GM23248 (cell line): ENCODE data around the gene IL6R. TPM values are rescaled to one million over a fixed set of nuclear protein-coding genes. Genes with fewer than 3 reads are reported as not detected.

Experiments
- DNase-seq: peaks from one replicate; pipeline ENCODE4 v3.0.0-alpha.2; 2015
- H2AFZ ChIP-seq: fragments of 200-600 bp; sonication (generic); 2 replicates; pipeline ENCODE4 v1.6.1; 2016; ENCODE audit warnings: antibody characterized with exemption
- H3F3A ChIP-seq: fragments of 200-600 bp; sonication (generic); 2 replicates; pipeline ENCODE4 v1.6.1; 2016; ENCODE audit warnings: mild to moderate bottlenecking, antibody characterized with exemption, mixed run types; ENCODE audit not compliant: insufficient read depth
- H3K27ac ChIP-seq: fragments of 200-600 bp; sonication (generic); 2 replicates; pipeline ENCODE4 v1.5.1; 2016; ENCODE audit warnings: mild to moderate bottlenecking
- H3K27me3 ChIP-seq: fragments of 200-600 bp; sonication (generic); replicated peaks from 2 replicates; pipeline ENCODE4 v1.6.1; 2016; ENCODE audit warnings: mild to moderate bottlenecking; ENCODE audit not compliant: insufficient read depth
- H3K36me3 ChIP-seq: fragments of 200-600 bp; sonication (generic); 2 replicates; pipeline ENCODE4 v1.6.1; 2016; ENCODE audit warnings: low read depth, mild to moderate bottlenecking
- H3K4me1 ChIP-seq: fragments of 200-600 bp; sonication (generic); 2 replicates; pipeline ENCODE4 v1.6.1; 2016; ENCODE audit warnings: mild to moderate bottlenecking; ENCODE audit not compliant: insufficient read depth
- H3K4me2 ChIP-seq: fragments of 200-600 bp; sonication (generic); one replicate; pipeline ENCODE4 v1.6.1; 2016; ENCODE audit warnings: mild to moderate bottlenecking; ENCODE audit not compliant: unreplicated experiment
- H3K4me3 ChIP-seq: fragments of 200-600 bp; sonication (generic); 2 replicates; pipeline ENCODE4 v1.5.1; 2016; ENCODE audit warnings: mild to moderate bottlenecking
- H3K79me2 ChIP-seq: fragments of 200-600 bp; sonication (generic); 2 replicates; pipeline ENCODE4 v1.6.1; 2016; ENCODE audit warnings: mild to moderate bottlenecking; ENCODE audit not compliant: insufficient read depth
- H3K9ac ChIP-seq: fragments of 200-600 bp; sonication (generic); 2 replicates; pipeline ENCODE4 v1.6.1; 2016; ENCODE audit warnings: mild to moderate bottlenecking
- H3K9me2 ChIP-seq: fragments of 200-600 bp; sonication (generic); 2 replicates; pipeline ENCODE4 v1.6.1; 2016; ENCODE audit warnings: mixed run types, mild to moderate bottlenecking, moderate library complexity; ENCODE audit not compliant: insufficient read depth
- H3K9me3 ChIP-seq: fragments of 200-600 bp; sonication (generic); one replicate; pipeline ENCODE4 v1.6.1; 2017; ENCODE audit warnings: low read depth
- H4K20me1 ChIP-seq: fragments of 200-600 bp; sonication (generic); 2 replicates; pipeline ENCODE4 v1.6.0; 2016; ENCODE audit not compliant: insufficient read depth
- EZH2 ChIP-seq: fragments of 200-600 bp; sonication (generic); IDR thresholded peaks from 2 replicates; pipeline ENCODE4 v1.6.1; 2018; ENCODE audit warnings: antibody characterized with exemption, mild to moderate bottlenecking; ENCODE audit not compliant: insufficient read depth, poor library complexity, severe bottlenecking
- EZH2phosphoT487 ChIP-seq: fragments of 200-600 bp; sonication (generic); IDR thresholded peaks from 2 replicates; pipeline ENCODE4 v1.6.1; 2018; ENCODE audit warnings: antibody characterized with exemption, moderate library complexity, mild to moderate bottlenecking, low read depth; ENCODE audit not compliant: insufficient read depth
- WGBS, 2 experiments: methylation state at CpG; one replicate each; pipeline ENCODE4 v1.1.6; 2015 to 2017; ENCODE audit warnings: low lambda C conversion rate in 2 of 2, low coverage in 1 of 2; ENCODE audit errors: missing lambda C conversion rate in 2 of 2; 5-methylcytosine and 5-hydroxymethylcytosine counted together
- in situ Hi-C: fragments of 300-500 bp; cut with MboI; formaldehyde crosslinking; loops from 2 replicates; pipeline ENCODE4 v1.15.0; 2020
- polyA plus RNA-seq: library from polyadenylated mRNA; unstranded; fragments of >200 nt; fragmentation: Nextera tagmentation; extraction: Ambion mirVana; gene quantifications from 2 replicates; pipeline ENCODE4 v1.2.1, GENCODE V29; 2016
- total RNA-seq: library from RNA; depleted of rRNA; stranded (reverse); fragments of >200 nt; shearing (Covaris generic); gene quantifications from 2 replicates; pipeline ENCODE4 v1.2.3, GENCODE V29; 2014

IL6R gene
- total and polyA plus RNA-seq, 2 experiments from 2014 or later = 2.1 to 8.8 TPM

- Histone ChIP-seq H3F3A (no peaks in the 10 kb centered on the region), H3K9ac (no peak overlapping the region), H3K4me2 (no peak overlapping the region), H3K4me1 (0 out of 2 replicates have a peak, but pooled peaks cover 3% of the 10 kb centered on the region), H3K9me3 (no peaks in the 10 kb centered on the region), H3K4me3 (no peak overlapping the region), H2AFZ (no peak overlapping the region), H3K36me3 (no peaks in the 10 kb centered on the region), H3K79me2 (no peaks in the 10 kb centered on the region), H3K9me2 (no peaks in the 10 kb centered on the region), H3K27ac (no peak overlapping the region), H4K20me1 (no peaks in the 10 kb centered on the region), H3K27me3 (no peaks in the 10 kb centered on the region)
- TF ChIP-seq EZH2phosphoT487 (no peak), EZH2 (no peak)
- 81 to 84% methylated on average over 4 of the region's 4 CpGs for WGBS, 2 experiments
- in situ Hi-C loops = no loop called here
- no peak for DNase-seq
Observed at GRCh38 chr1:154400381-154400801, 4.8 kb upstream of the IL6R start.

GRCh38 chr1:154402409-154402921 is 2.7 kb upstream of the IL6R start:
- H3K9me2 ChIP-seq = no peaks in the 10 kb centered on the region
- H3K4me2 ChIP-seq = no peak overlapping the region
- in situ Hi-C loops = no loop called here
- DNase-seq = no peak
- no peak overlapping the region for H3K4me3 ChIP-seq
- H3K9me3 ChIP-seq = no peaks in the 10 kb centered on the region
- TF ChIP-seq EZH2 (no peak), EZH2phosphoT487 (no peak)
- H3F3A ChIP-seq = peaks cover 11% of the 10 kb centered on the region
- no peaks in the 10 kb centered on the region for H3K27me3 ChIP-seq
- H4K20me1 ChIP-seq = no peaks in the 10 kb centered on the region
- no peaks in the 10 kb centered on the region for H3K79me2 ChIP-seq
- WGBS, 2 experiments = 77 to 83% methylated on average over 4 of the region's 4 CpGs
- peaks cover 17% of the 10 kb centered on the region for H3K4me1 ChIP-seq
- no peaks in the 10 kb centered on the region for H3K36me3 ChIP-seq
- no peak overlapping the region for H3K9ac ChIP-seq
- H3K27ac ChIP-seq = no peak overlapping the region
- H2AFZ ChIP-seq = no peak overlapping the region

- peaks cover 5% of the 10 kb centered on the region; the same call in 1 of the 2 replicates for H3K79me2 ChIP-seq
- no peak overlapping the region for H3K27ac ChIP-seq
- H3K4me3 ChIP-seq = no peak overlapping the region
- no peaks in the 10 kb centered on the region for H3K27me3 ChIP-seq
- peaks cover 11% of the 10 kb centered on the region for H3F3A ChIP-seq
- H3K9me3 ChIP-seq = no peaks in the 10 kb centered on the region
- no peak overlapping the region for H3K4me2 ChIP-seq
- no peaks in the 10 kb centered on the region for H4K20me1 ChIP-seq
- H3K4me1 ChIP-seq = peaks cover 26% of the 10 kb centered on the region
- H3K36me3 ChIP-seq = no peaks in the 10 kb centered on the region
- no peak overlapping the region for H3K9ac ChIP-seq
- DNase-seq = no peak
- in situ Hi-C loops = no loop called here
- TF ChIP-seq EZH2 (no peak), EZH2phosphoT487 (no peak)
- WGBS, 2 experiments = 84 to 87% methylated on average over 8 of the region's 8 CpGs
- no peaks in the 10 kb centered on the region for H3K9me2 ChIP-seq
- H2AFZ ChIP-seq = no peak overlapping the region
Observed at GRCh38 chr1:154403261-154403943, 1.7 kb upstream of the IL6R start.

- WGBS, 2 experiments = 77 to 96% methylated on average over 3 of the region's 3 CpGs
- in situ Hi-C loops = no loop called here
- Histone ChIP-seq H3K4me2 (no peak overlapping the region), H3K79me2 (peaks cover 11% of the 10 kb centered on the region; the same call in 1 of the 2 replicates), H3K9me3 (no peaks in the 10 kb centered on the region), H2AFZ (no peak overlapping the region), H3K9me2 (no peaks in the 10 kb centered on the region), H3K27ac (no peak overlapping the region), H4K20me1 (no peaks in the 10 kb centered on the region), H3K36me3 (no peaks in the 10 kb centered on the region), H3K4me3 (no peak overlapping the region), H3K4me1 (peaks cover 27% of the 10 kb centered on the region), H3K27me3 (no peaks in the 10 kb centered on the region), H3K9ac (no peak overlapping the region), H3F3A (peaks cover 11% of the 10 kb centered on the region)
- no peak for TF ChIP-seq EZH2phosphoT487
- TF ChIP-seq EZH2 = no peak
- no peak for DNase-seq
Observed at GRCh38 chr1:154403983-154404382, 1.2 kb upstream of the IL6R start.
